Stimulated activated CD4-positive, alpha-beta T cell treated with anti-CD3 and anti-CD28 coated beads, Interleukin-1b, Interleukin-23, amount 100 ng/mL, for 48 hours (primary cell): ENCODE measurements around the gene ICAM1.
A peak's percentile ranks its signal among the peaks of the same experiment; 100 is the strongest.
"Not testable (repeated sequence)": the region's sequence is repeated elsewhere in the genome, so short reads cannot be mapped to it uniquely, and the experiment has no call there.

Experiments used
- DNase-seq: peaks from one replicate; pipeline ENCODE4 v3.0.0-alpha.2; 2020

The ICAM1 gene

DNA sequence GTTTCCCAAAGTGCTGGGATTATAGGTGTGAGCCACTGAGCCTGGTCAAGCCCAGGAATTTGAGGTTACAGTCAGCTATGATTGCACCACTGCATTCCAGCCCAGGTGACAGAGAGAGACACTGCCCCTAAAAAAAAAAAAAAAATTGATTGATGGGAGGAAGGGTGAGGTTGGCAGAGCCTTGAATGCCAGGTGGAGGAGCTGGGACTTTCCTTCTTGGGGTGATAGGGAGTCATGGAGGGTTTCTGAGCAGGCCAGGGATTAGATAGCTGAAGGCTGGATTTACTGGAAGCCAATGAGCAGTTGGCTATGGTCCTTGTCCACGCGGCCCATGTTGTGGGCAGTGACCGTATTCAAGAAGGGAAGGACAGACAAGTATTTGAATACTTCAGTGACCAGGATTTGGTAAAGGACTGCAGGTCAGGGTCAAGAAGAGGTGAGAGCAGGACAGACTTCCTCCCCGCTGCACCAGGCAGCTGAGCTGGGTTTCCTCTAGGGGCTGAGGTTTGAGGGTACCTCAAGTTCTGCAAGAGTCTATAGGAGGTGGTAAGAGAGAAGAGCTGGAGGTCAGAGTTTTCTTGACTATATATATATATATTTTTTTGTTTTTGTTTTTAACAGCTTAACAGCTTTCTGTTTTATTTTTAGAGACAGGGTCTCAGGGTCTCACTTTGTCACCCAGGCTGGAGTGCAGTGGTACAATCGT lies 9.0 kb downstream of the ICAM1 start:
- DNase-seq = no peak

DNA sequence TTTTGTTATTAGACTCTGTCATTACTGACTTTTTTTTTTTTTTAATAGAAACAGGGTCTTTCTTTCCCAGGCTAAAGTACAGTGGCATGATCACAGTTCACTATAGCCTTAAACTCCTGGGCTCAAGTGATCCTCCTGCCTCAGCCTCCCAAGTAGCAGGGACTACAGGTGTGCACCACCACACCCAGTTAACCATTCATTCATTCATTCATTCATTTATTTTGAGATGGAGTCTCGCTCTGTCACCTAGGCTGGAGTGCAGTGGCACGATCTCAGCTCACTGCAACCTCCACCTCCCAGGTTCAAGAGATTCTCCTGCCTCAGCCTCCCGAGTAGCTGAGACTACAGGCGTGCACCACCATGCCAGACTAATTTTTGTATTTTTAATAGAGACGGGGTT lies 11.1 kb downstream of the ICAM1 start:
- not testable (repeated sequence) for DNase-seq

DNA sequence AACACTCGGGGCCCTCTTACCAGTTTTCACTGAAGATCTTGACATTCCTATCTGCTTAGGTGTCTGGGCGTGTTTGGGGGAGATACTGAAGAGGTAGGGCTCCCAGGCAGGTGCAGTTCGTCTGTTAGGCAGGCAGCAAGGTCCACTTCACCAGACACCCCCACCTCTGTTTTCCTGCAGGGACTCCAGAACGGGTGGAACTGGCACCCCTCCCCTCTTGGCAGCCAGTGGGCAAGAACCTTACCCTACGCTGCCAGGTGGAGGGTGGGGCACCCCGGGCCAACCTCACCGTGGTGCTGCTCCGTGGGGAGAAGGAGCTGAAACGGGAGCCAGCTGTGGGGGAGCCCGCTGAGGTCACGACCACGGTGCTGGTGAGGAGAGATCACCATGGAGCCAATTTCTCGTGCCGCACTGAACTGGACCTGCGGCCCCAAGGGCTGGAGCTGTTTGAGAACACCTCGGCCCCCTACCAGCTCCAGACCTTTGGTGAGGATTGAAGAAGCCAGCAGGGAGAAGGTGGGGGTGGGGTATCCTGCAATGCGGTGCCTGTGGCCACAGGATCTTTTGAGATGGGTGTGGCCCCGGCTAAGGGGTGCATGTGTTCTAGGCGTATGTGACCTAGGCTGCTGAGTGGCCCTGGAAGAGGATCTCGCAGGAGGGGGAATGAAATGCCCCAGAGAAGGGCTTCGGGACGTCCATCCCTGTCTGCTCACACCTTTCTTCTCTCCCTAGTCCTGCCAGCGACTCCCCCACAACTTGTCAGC lies 12.6 kb downstream of the ICAM1 start:
- no peak for DNase-seq

DNA sequence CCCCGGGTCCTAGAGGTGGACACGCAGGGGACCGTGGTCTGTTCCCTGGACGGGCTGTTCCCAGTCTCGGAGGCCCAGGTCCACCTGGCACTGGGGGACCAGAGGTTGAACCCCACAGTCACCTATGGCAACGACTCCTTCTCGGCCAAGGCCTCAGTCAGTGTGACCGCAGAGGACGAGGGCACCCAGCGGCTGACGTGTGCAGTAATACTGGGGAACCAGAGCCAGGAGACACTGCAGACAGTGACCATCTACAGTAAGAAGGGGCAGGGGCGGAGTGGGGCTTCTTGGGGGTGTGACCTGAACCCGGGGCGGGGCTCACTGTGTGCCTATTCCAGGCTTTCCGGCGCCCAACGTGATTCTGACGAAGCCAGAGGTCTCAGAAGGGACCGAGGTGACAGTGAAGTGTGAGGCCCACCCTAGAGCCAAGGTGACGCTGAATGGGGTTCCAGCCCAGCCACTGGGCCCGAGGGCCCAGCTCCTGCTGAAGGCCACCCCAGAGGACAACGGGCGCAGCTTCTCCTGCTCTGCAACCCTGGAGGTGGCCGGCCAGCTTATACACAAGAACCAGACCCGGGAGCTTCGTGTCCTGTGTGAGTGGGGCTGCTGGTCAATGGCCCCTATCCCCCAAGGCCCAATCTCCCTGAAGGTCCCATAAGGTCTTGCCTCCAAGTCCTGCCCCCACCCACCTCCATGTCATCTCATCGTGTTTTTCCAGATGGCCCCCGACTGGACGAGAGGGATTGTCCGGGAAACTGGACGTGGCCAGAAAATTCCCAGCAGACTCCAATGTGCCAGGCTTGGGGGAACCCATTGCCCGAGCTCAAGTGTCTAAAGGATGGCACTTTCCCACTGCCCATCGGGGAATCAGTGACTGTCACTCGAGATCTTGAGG lies 13.4 kb downstream of the ICAM1 start:
- no peak for DNase-seq

DNA sequence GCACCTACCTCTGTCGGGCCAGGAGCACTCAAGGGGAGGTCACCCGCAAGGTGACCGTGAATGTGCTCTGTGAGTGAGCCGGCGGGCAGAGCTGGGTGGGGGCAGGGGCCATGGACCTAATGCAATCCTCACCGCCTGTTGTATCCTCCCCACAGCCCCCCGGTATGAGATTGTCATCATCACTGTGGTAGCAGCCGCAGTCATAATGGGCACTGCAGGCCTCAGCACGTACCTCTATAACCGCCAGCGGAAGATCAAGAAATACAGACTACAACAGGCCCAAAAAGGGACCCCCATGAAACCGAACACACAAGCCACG lies 14.0 kb downstream of the ICAM1 start:
- DNase-seq = no peak

DNA sequence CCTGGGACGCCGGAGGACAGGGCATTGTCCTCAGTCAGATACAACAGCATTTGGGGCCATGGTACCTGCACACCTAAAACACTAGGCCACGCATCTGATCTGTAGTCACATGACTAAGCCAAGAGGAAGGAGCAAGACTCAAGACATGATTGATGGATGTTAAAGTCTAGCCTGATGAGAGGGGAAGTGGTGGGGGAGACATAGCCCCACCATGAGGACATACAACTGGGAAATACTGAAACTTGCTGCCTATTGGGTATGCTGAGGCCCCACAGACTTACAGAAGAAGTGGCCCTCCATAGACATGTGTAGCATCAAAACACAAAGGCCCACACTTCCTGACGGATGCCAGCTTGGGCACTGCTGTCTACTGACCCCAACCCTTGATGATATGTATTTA lies 14.5 kb downstream of the ICAM1 start:
- no peak for DNase-seq

DNA sequence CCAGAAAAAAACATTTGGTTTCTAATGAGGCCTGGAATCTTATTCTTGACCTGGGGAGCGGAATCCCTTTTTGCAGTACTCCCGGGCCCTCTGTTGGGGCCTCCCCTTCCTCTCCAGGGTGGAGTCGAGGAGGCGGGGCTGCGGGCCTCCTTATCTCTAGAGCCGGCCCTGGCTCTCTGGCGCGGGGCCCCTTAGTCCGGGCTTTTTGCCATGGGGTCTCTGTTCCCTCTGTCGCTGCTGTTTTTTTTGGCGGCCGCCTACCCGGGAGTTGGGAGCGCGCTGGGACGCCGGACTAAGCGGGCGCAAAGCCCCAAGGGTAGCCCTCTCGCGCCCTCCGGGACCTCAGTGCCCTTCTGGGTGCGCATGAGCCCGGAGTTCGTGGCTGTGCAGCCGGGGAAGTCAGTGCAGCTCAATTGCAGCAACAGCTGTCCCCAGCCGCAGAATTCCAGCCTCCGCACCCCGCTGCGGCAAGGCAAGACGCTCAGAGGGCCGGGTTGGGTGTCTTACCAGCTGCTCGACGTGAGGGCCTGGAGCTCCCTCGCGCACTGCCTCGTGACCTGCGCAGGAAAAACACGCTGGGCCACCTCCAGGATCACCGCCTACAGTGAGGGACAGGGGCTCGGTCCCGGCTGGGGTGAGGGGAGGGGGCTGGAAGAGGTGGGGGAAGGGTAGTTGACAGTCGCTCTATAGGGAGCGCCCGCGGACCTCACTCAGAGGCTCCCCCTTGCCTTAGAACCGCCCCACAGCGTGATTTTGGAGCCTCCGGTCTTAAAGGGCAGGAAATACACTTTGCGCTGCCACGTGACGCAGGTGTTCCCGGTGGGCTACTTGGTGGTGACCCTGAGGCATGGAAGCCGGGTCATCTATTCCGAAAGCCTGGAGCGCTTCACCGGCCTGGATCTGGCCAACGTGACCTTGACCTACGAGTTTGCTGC lies 16.1 kb downstream of the ICAM1 start, which contains the start of gene ICAM4:
Gene ICAM4, plus strand, starts transcription at position 153 of the 935 bp plus-strand sequence. Its CDS starts 58 bp downstream, at position 211.
- DNase-seq = no peak

DNA sequence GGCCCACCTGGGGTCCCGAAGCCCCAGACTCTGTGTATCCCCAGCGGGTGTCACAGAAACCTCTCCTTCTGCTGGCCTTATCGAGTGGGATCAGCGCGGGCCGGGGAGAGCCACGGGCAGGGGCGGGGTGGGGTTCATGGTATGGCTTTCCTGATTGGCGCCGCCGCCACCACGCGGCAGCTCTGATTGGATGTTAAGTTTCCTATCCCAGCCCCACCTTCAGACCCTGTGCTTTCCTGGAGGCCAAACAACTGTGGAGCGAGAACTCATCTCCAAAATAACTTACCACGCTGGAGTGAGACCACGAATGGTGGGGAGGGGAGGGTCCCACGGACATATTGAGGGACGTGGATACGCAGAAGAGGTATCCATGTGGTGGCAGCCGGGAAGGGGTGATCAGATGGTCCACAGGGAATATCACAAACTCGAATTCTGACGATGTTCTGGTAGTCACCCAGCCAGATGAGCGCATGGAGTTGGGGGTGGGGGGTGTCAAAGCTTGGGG lies 17.8 kb downstream of the ICAM1 start:
- DNase-seq = peak; percentile 60

DNA sequence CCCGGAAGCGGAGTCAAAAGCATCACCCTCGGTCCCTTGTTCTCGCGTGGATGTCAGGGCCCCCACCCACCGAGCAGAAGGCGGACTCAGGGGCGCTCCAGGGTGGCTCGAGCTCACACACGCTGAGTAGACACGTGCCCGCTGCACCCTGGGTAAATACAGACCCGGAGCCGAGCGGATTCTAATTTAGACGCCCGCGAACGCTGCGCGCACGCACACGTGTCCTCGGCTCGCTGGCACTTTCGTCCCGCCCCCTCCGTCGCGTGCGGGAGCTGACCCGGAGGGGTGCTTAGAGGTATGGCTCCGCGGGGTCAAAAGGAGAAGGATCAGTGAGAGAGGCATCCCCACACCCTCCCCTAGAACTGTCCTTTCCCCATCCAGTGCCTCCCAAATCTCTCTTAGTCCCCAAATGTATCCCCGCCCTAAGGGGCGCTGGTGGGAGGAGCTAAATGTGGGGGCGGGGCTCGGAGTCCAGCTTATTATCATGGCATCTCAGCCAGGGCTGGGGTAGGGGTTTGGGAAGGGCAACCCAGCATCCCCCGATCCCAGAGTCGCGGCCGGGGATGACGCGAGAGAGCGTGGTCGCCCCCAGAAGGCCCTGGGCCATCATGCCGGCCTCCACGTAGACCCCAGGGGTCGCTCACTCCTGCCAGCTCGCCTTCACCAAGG lies 18.4 kb downstream of the ICAM1 start:
- peak; percentile 74 for DNase-seq

DNA sequence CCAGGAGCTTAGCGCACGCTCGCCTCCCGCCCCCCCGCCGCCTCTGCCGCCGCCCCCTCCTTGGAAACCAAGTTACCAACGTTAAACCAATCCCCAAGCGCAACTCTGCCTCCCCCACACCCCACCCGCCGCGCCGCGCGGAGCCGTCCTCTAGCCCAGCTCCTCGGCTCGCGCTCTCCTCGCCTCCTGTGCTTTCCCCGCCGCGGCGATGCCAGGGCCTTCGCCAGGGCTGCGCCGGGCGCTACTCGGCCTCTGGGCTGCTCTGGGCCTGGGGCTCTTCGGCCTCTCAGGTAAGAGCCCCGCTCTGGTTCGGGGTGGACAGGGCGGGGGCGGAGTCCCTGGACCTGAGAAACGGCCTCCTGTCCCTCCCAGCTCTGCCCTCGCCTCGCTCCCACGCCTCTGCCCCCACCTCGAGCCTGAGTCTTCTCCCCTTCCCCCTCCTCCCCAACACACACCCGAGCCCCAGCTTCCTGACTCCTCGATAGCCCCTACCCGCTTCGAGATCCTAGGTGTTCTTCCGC lies 19.0 kb downstream of the ICAM1 start, which contains the start of gene ICAM5:
Gene ICAM5, plus strand, starts transcription at position 117 of the 521 bp plus-strand sequence. Its CDS starts 92 bp downstream, at position 209.
- peak; percentile 32 for DNase-seq

DNA sequence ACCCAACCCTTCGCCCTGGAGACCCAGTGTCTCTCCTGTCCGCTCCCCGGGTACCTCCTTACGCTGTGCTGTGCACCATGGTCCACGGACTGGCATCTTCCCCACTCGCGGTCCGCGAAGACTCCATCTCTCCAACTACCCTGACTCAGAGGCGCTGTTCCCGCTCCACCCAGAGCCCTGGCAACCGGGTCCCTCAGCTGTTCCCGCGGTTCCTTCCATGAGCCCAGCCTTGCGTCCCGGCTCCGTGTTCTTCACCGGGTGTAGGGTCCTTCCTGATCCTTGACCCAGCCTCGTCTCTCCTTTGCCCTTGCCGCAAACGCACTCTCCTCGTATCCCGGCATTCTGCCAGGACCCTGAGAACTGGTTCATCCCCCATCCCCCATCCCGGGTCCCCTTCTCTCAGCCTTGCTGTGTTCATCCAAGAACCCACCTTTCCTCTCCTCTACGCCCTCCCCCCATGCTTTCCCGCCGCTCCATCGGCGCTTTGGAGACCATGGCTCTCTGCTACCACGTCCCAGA lies 19.5 kb downstream of the ICAM1 start:
- no peak for DNase-seq

DNA sequence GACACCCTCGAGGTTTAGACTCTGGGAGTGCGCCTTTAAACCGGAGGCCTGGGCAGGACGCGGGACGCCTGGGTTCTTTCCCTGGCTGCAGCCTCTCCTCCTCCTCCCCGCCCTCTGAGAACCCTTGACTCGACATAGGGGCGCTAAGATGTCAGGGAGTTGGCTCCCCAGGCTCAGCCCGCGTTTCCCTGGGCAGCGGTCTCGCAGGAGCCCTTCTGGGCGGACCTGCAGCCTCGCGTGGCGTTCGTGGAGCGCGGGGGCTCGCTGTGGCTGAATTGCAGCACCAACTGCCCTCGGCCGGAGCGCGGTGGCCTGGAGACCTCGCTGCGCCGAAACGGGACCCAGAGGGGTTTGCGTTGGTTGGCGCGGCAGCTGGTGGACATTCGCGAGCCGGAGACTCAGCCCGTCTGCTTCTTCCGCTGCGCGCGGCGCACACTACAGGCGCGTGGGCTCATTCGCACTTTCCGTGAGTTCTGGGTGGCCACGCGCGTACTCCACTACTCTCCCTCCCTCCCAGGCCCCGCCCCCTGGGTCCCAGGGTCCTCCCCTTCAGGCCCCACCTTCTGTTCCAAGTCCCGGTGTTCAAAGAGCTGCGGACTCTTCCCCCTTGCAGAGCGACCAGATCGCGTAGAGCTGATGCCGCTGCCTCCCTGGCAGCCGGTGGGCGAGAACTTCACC lies 20.1 kb downstream of the ICAM1 start:
- DNase-seq = peak; percentile 58

DNA sequence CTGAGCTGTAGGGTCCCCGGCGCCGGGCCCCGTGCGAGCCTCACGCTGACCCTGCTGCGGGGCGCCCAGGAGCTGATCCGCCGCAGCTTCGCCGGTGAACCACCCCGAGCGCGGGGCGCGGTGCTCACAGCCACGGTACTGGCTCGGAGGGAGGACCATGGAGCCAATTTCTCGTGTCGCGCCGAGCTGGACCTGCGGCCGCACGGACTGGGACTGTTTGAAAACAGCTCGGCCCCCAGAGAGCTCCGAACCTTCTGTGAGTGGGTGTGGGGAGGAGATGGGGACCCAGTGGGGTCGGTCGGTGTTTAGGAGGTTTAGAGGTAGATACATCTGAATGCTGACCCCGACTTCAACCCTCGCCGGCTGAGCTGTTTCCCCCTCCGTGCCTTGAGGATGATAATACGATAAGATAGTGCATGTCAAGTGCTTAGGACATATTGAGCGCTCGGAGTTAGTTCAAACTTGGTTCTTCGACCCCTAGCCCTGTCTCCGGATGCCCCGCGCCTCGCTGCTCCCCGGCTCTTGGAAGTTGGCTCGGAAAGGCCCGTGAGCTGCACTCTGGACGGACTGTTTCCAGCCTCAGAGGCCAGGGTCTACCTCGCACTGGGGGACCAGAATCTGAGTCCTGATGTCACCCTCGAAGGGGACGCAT lies 20.8 kb downstream of the ICAM1 start:
- DNase-seq = no peak

DNA sequence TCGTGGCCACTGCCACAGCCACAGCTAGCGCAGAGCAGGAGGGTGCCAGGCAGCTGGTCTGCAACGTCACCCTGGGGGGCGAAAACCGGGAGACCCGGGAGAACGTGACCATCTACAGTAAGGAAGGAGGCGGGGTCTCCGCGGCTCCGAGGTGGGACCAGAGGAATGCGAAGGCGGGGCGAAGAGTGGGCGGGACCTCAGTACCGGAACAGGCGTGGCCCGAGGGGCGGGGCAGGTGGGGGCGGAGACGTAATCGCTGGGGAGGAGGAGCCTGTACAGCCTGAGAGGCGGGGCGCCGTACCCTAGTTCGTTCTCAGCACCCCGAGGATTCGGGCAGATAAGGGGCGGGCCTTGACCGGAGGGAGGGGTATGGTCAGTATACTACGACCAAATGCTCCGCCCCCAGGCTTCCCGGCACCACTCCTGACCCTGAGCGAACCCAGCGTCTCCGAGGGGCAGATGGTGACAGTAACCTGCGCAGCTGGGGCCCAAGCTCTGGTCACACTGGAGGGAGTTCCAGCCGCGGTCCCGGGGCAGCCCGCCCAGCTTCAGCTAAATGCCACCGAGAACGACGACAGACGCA lies 21.4 kb downstream of the ICAM1 start:
- DNase-seq = peak; percentile 82

DNA sequence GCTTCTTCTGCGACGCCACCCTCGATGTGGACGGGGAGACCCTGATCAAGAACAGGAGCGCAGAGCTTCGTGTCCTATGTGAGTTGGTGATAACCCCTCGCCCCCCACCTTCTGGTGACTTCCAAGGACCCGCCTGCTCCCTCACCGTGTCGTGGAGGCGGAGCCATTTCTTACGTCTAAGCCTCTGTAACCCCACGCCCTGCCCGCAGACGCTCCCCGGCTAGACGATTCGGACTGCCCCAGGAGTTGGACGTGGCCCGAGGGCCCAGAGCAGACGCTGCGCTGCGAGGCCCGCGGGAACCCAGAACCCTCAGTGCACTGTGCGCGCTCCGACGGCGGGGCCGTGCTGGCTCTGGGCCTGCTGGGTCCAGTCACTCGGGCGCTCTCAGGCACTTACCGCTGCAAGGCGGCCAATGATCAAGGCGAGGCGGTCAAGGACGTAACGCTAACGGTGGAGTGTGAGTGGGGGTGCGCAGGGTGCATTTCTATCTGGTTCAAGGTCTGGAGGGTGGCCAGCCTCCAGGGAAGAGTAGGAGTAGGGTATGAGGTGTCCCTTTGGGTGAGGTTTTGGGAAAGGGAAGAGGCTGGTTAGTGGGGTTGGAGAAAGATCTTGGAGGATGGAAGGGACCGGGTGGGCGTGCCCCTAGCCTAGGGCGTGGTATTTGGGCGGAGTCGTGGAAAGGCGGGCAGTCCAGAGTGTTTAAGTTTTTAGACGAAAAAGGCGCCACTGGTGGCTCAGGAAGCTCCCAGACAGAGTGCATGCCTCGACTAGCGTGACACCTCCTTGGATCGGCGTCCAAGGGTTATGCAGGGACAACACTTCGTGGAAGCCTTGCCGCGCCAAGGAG lies 22.1 kb downstream of the ICAM1 start:
- no peak for DNase-seq

DNA sequence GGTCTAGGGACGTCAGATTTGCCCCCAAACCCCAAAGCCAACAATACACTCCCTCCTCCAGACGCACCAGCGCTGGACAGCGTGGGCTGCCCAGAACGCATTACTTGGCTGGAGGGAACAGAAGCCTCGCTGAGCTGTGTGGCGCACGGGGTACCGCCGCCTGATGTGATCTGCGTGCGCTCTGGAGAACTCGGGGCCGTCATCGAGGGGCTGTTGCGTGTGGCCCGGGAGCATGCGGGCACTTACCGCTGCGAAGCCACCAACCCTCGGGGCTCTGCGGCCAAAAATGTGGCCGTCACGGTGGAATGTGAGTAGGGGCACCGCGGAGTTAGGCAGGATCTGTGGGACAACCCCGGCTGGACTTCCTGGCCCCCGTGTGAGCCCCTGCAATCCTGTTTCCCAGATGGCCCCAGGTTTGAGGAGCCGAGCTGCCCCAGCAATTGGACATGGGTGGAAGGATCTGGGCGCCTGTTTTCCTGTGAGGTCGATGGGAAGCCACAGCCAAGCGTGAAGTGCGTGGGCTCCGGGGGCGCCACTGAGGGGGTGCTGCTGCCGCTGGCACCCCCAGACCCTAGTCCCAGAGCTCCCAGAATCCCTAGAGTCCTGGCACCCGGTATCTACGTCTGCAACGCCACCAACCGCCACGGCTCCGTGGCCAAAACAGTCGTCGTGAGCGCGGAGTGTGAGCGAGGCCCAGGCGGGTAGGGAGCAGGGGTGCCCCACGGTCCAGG lies 22.9 kb downstream of the ICAM1 start:
- DNase-seq = no peak

DNA sequence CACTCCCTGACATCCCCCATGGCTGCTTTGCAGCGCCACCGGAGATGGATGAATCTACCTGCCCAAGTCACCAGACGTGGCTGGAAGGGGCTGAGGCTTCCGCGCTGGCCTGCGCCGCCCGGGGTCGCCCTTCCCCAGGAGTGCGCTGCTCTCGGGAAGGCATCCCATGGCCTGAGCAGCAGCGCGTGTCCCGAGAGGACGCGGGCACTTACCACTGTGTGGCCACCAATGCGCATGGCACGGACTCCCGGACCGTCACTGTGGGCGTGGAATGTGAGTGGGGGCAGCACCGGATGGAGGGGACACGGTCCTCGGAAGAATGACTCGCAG lies 23.4 kb downstream of the ICAM1 start:
- no peak for DNase-seq
